NB4 (cell line): Measurements from ENCODE around the gene NHLRC4.

Source experiments
- MAX ChIP-seq: IDR thresholded peaks from 2 replicates; pipeline ENCODE4 v1.6.1; 2011; ENCODE audit warnings: low read depth, low read length
- MYC ChIP-seq: IDR thresholded peaks from 2 replicates; pipeline ENCODE4 v1.6.1; 2011; ENCODE audit warnings: low read depth, low read length
- POLR2A ChIP-seq: IDR thresholded peaks from 2 replicates; pipeline ENCODE4 v1.6.1; 2011; ENCODE audit warnings: mild to moderate bottlenecking; ENCODE audit not compliant: insufficient read length; ENCODE audit errors: extremely low read depth
- TF ChIP-seq, protein P1 (sequence below): IDR thresholded peaks from one replicate; pipeline ENCODE4 v1.5.1; 2012; ENCODE audit warnings: low read depth, low read length

- TF ChIP-seq, protein P1, sequence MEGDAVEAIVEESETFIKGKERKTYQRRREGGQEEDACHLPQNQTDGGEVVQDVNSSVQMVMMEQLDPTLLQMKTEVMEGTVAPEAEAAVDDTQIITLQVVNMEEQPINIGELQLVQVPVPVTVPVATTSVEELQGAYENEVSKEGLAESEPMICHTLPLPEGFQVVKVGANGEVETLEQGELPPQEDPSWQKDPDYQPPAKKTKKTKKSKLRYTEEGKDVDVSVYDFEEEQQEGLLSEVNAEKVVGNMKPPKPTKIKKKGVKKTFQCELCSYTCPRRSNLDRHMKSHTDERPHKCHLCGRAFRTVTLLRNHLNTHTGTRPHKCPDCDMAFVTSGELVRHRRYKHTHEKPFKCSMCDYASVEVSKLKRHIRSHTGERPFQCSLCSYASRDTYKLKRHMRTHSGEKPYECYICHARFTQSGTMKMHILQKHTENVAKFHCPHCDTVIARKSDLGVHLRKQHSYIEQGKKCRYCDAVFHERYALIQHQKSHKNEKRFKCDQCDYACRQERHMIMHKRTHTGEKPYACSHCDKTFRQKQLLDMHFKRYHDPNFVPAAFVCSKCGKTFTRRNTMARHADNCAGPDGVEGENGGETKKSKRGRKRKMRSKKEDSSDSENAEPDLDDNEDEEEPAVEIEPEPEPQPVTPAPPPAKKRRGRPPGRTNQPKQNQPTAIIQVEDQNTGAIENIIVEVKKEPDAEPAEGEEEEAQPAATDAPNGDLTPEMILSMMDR = no peak
- TF ChIP-seq POLR2A = no peak
- no peak for TF ChIP-seq MYC
- no peak for TF ChIP-seq MAX
Observed at GRCh38 chr16:531494-532125, 35.2 kb upstream of the NHLRC4 start.
